ENCODE results near the gene FADS2.
A peak's percentile ranks its signal among the peaks of the same experiment; 100 is the strongest.

Gene FADS2

GRCh38 chr11:61795876-61796526 lies 32.1 kb upstream of the FADS2 start:
- DNase-seq (ENCODE audit: low read depth): no peak

- DNase-seq (ENCODE audit: low read depth): peak; percentile 58
Measured at GRCh38 chr11:61797263-61797944, 30.7 kb upstream of the FADS2 start.

DNA sequence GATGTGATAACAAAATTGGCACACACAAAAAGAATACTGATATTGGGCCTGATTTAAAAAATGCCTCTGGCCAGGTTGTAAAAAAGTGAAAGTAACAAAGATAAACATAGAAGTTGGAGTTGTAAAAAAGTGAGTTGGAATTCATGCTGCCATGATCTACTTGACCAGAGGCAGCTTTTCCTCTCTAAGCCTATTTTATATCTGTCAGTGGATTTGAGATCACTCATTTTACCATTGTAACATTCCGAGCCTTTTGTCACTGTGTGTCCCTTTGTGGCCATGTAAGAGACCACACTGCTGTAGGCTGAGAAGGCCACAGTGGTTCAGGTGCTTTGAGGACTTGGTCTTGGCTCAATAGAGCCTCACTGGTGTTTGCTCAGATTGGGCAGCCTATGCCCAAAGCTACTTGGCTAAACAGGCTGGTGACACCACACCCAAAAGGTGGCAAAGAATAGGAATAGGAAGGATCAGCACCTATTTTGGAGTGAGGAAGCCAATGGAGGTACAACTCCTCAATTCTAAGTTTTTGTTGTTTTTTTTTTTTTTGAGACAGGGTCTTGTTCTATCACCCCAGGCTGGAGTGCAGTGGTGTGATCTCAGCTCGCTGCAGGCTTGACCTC lies 28.3 kb upstream of the FADS2 start:
- DNase-seq (ENCODE audit: low read depth): no peak

DNA sequence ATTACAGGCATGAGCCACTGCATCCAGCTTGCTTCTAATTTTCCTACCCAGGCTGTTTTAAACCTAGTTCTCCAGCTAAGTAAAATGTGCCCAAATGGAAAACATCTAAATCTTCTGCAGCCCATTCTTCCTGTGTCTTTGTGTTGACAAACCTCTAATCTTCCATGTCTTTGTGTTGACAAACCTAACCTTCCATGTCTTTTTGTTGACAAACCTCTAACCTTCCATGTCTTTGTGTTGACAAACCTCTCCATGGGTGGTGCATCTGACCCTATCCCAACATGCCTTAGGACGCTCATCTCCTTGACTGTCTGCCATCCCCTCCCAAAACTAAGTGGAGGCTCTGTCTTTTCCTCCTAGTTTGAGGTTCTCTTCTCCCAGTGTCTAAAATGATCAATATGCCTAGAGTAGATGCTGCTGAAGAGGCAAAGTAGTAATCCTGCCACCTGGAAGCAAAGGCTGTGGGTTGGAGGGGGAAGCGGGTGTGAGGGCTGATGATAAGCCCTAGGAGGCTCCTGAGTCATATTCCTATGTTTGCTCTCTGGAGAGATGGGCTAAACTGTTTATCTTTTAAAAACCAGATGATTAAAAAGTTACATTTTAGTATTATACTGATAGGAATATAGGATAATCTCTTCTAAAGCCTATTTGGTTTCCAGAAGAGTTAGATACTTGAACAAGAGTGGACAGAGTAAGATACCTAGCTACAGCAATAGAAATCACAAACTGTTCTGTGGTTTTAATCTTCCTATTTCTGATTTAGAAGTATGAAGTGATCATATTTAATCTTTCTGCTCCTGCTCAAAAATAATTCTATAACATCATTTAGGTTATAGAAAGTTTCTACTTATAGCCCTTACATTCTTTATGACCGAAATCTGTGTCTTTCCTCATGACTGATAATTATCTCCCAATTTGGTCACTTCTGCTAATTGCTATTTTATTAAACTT lies 27.5 kb upstream of the FADS2 start:
- no peak for DNase-seq (ENCODE audit: low read depth)

- no peak for DNase-seq (ENCODE audit: low read depth)
Measured at GRCh38 chr11:61802605-61803004, 25.5 kb upstream of the FADS2 start.

DNA sequence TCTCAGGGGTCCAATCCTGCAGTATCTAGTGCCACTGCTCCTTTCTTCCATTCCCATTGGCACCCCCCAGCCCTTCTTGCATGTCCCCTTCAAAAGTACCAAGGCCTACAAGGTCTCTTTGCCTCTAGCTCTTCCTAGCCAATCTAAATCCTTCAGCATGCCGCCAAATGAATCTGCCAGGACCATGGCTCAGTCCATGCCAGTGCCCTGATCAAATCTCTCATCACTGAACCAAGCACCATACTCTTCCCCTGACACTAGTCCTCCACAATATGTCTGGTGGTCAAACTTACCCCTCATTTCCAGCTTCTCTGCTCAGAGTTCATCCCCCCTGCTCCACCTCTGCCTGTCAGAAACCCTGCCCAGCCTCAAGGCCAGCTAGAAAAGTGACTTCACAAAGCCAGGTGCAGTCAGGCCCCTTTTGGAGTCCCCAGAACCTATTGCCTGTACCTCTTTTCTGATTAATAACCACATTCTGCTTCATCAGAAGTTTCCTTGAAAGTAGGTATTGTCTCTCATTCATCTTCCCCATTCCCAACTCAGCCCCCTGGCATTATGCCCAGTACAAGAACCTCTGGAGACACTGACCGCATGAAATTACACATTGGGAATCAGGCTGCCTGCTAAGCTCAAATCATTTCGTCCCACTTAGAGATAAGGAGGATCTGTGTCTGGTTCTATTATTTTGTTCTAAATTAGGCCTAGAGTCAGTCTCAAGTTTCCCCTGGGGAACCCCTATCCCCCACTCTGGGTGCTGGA lies 24.0 kb upstream of the FADS2 start:
- DNase-seq (ENCODE audit: low read depth): no peak

DNA sequence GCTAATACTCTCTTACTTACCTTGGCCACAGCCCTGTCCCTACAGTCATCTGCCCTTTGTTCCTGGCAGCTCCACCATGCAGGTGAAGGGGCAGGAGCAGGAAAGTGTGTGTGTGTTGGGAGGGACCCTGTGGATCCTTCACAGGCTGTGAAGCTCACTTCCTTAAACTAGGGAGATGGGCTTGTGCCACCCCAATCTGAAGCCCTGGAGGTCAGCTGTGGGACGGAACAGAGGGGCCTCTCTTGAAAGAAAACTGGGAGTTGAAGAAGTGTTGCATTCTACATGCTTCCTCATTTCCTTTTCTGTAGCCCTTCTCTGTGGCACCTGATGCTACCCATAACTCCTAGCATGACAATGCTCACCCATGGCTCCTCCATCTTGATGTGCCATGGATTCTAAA lies 23.0 kb upstream of the FADS2 start:
- no peak for DNase-seq (ENCODE audit: low read depth)

DNA sequence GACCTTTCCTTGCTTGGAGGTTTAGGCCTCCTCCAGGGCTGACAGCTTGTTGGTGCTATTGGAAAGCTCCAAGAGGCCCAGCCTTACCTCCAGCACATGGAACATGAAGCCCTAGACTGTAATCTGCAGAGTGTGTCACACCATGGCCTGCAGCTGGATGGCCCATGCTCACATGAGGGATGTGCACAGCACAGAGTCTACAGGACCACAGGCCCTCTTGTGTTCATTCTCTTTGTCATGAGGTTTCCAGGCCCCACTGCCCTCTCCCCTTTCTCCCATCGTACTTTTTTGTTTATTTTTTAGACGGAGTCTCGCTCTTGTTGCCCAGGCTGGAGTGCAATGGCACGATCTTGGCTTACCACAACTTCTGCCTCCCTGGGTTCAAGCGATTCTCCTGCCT lies 21.3 kb upstream of the FADS2 start:
- no peak for DNase-seq (ENCODE audit: low read depth)

DNA sequence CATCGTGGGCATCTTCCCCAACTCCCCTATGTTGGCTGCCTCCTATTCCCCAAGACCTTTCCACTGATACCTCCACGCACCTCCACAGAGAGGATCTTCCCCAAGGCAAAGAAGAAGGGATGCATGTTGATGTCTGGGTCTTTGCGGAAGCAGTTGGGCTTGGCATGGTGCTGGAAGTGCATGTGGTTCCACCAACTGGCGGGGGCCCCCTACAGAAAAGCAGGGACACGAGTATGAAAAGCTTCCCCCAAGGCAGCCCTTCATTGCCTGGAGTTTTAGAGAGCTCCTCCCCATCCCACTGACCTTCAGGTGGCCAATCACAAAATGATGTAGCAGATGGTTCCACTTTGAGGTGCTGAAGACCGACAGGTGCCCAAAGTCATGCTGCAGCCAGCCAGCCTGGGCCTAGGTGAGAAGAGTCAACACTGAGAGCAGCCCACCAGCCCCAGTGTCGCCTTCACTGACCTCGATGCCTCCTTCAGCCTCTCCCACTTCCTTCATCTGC lies 17.4 kb upstream of the FADS2 start:
- no peak for DNase-seq (ENCODE audit: low read depth)

DNA sequence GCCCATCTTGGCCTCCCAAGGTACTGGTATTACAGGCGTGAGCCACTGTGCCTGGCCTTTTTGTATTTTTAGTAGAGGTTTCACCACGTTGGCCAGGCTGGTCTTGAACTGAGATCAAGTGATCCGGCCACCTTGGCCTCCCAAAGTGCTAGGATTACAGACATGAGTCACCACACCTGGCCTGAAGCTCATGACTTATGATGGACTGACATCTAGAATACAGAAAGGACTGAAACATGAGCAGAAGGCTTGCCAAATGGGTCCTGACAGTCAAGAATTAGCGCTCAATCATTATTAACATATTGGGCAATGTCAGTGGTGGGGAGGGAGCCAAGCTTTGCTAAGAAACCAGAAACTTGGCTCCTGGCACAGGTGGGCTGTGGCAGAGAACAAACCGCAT lies 16.3 kb upstream of the FADS2 start:
- no peak for DNase-seq (ENCODE audit: low read depth)

- no peak for DNase-seq (ENCODE audit: low read depth)
Measured at GRCh38 chr11:61812736-61813411, 15.2 kb upstream of the FADS2 start.

DNA sequence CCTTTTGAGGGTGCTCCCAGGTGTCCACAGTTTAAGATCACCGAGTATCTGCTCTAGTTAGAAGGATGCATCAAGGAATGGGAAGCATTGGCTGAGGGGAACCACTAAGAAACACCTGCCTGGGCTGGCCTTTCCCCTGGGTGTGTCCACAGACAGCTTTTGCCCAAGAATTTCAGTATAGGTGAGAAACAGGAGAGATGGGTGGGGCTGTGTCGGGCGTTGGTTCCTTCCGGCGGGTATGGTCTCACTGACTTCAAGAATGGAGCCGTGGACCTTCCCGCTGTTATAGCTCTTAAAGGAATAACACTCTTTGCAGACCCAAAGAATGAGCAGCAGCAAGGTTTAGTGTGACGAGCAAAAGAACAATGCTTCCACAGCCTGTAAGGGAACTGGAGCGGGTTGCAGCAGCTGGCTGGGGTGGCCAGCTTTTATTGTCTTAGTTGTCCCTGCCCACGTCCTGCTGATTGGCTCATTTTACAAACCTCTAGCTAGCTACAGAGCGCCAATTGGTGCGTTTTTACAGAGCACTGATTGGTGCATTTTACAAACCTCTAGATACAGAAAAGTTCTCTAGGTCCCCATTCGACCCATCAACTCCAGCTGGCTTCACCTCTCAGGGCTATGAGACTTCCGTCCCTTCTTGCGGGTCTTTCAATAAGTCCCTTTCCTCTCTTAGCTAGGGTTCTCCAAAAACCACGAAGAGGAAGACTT lies 13.7 kb upstream of the FADS2 start:
- no peak for DNase-seq (ENCODE audit: low read depth)

GRCh38 chr11:61814958-61815789 lies 12.9 kb upstream of the FADS2 start:
- no peak for DNase-seq (ENCODE audit: low read depth)

DNA sequence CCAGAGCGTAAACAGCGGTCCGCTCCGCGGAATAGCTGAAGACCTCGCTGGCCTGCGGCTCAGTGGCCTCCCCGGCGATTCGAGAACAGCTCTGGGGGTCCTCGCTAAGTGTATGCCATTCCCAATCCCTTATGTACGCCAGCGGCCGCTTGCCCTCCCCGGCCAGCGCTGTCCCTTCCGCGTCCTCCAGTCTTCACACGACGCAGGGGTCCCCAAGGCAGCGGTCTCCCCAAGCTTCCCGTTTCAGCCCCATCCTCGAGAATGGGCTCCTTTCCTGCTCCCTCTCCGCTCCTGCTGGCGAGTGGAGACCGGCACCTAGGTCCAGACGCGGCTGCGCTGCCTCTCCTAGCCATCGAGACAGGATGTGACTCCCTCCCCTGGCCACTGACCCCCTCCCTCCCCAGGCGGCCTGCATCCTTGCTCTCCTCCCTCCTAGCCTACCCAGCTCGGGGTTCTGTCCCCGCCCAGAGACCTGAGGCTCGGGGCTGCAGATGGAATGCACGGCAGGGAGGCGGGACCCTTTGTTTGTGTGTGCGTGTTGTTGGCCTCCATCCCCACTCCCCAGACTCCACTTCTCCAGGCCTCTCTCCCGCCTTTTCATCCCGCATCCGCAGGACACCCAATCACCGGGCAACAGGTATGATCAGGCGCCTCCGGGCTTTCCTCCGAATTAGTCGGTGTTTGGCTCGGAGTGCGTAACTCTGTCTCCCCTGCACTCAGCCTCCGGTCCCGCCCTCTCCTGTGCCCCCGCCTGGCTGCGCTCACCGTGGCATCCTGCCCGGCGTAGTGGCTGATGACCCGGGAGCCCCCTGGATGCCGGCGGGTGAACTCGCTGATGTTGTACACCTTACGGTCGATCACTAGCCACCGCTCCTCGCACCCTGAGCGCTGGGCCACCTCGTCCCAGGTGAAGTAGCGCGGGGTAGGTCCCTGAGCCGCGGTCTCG lies 12.0 kb upstream of the FADS2 start:
- DNase-seq (ENCODE audit: low read depth): peak; percentile 44

GRCh38 chr11:61816736-61817455 lies 11.2 kb upstream of the FADS2 start, which contains the start of gene FADS1:
Gene FADS1 (minus strand): TSS chr11:61817003. CDS start chr11:61816929, 74 bp downstream.
- DNase-seq (ENCODE audit: low read depth): peak; percentile 56

GRCh38 chr11:61817471-61818202 lies 10.5 kb upstream of the FADS2 start:
- DNase-seq (ENCODE audit: low read depth): no peak

GRCh38 chr11:61820174-61820573 lies 7.9 kb upstream of the FADS2 start:
- DNase-seq (ENCODE audit: low read depth): no peak
